Activated naive CD4-positive, alpha-beta T cell treated with anti-CD3 and anti-CD28 coated beads, Interleukin-2, amount 50 U/mL, for 16 hours (primary cell): ENCODE results near the gene COX15.
"Not testable (repeated sequence)": the region's sequence is repeated elsewhere in the genome, so short reads cannot be mapped to it uniquely, and the experiment has no call there.

Experiments
- DNase-seq: peaks from one replicate; pipeline ENCODE4 v3.0.0-alpha.2; 2020

The COX15 gene

GRCh38 chr10:99740260-99740659 lies 8.3 kb upstream of the COX15 start:
- DNase-seq = no peak

- not testable (repeated sequence) for DNase-seq
Observed at GRCh38 chr10:99734111-99734510, 2.2 kb upstream of the COX15 start.

- no peak for DNase-seq
Observed at GRCh38 chr10:99733366-99733765, 1.4 kb upstream of the COX15 start.

GRCh38 chr10:99731306-99732032 lies 458 bp downstream of the COX15 start:
- no peak for DNase-seq

GRCh38 chr10:99730026-99730425 lies 1.9 kb downstream of the COX15 start:
- DNase-seq = no peak

GRCh38 chr10:99720387-99720786 lies 11.5 kb downstream of the COX15 start:
- DNase-seq = no peak

- DNase-seq = no peak
Observed at GRCh38 chr10:99714446-99714845, 17.5 kb downstream of the COX15 start.

- DNase-seq = peak; percentile 21
Observed at GRCh38 chr10:99711129-99711719, 20.7 kb downstream of the COX15 start.

GRCh38 chr10:99709480-99710229 lies 22.3 kb downstream of the COX15 start:
- DNase-seq = no peak

- DNase-seq = no peak
Observed at GRCh38 chr10:99708428-99709012, 23.4 kb downstream of the COX15 start.

GRCh38 chr10:99700649-99701048 lies 31.3 kb downstream of the COX15 start:
- no peak for DNase-seq

- no peak for DNase-seq
Observed at GRCh38 chr10:99698504-99699080, 33.3 kb downstream of the COX15 start.

GRCh38 chr10:99695761-99696160 lies 36.2 kb downstream of the COX15 start:
- DNase-seq = no peak

GRCh38 chr10:99693933-99694583 lies 37.9 kb downstream of the COX15 start:
- no peak for DNase-seq

- DNase-seq = no peak
Observed at GRCh38 chr10:99689461-99689860, 42.5 kb downstream of the COX15 start.

- no peak for DNase-seq
Observed at GRCh38 chr10:99685597-99685967, 46.3 kb downstream of the COX15 start.

- no peak for DNase-seq
Observed at GRCh38 chr10:99682752-99683151, 49.2 kb downstream of the COX15 start.
